DMS 273 treated with DMSO at 0.1 percent for 48 hours (cell line): ENCODE data around the gene GNB1L.

ENCODE experiments used
- DNase-seq: peaks from one replicate; lab custom pipeline; 2025; lab: John Stamatoyannopoulos, UW

The GNB1L gene

GRCh38 chr22:19854778-19855503 is at the start of gene GNB1L, which contains the start of gene RTL10:
GNB1L (minus strand) TSS chr22:19854874; CDS start chr22:19821355, 33,519 bp downstream.
RTL10 (minus strand) TSS chr22:19854874; CDS start chr22:19852261, 2,613 bp downstream.
- peak; percentile 60 for DNase-seq

GRCh38 chr22:19904174-19904856 is 49.6 kb upstream of the GNB1L start:
- DNase-seq: no peak

- no peak for DNase-seq
Observed at GRCh38 chr22:19903513-19903912, 48.8 kb upstream of the GNB1L start.

- no peak for DNase-seq
Observed at GRCh38 chr22:19903031-19903430, 48.4 kb upstream of the GNB1L start.

GRCh38 chr22:19902245-19902715 is 47.6 kb upstream of the GNB1L start:
- DNase-seq: peak; percentile 4

GRCh38 chr22:19901577-19902244 is 47.0 kb upstream of the GNB1L start:
- DNase-seq: no peak

GRCh38 chr22:19900707-19901436 is 46.2 kb upstream of the GNB1L start:
- no peak for DNase-seq

- DNase-seq: no peak
Observed at GRCh38 chr22:19898831-19899567, 44.3 kb upstream of the GNB1L start.

- DNase-seq: no peak
Observed at GRCh38 chr22:19898145-19898544, 43.5 kb upstream of the GNB1L start.

- no peak for DNase-seq
Observed at GRCh38 chr22:19897726-19898125, 43.1 kb upstream of the GNB1L start.

GRCh38 chr22:19896665-19897355 is 42.1 kb upstream of the GNB1L start:
- DNase-seq: no peak

GRCh38 chr22:19895160-19895849 is 40.6 kb upstream of the GNB1L start:
- no peak for DNase-seq

- no peak for DNase-seq
Observed at GRCh38 chr22:19893363-19893762, 38.7 kb upstream of the GNB1L start.

- DNase-seq: no peak
Observed at GRCh38 chr22:19892925-19893324, 38.3 kb upstream of the GNB1L start.

- no peak for DNase-seq
Observed at GRCh38 chr22:19892257-19892879, 37.7 kb upstream of the GNB1L start.

- no peak for DNase-seq
Observed at GRCh38 chr22:19891317-19892256, 36.9 kb upstream of the GNB1L start.

- DNase-seq: no peak
Observed at GRCh38 chr22:19890502-19891316, 36.0 kb upstream of the GNB1L start.

GRCh38 chr22:19889951-19890350 is 35.3 kb upstream of the GNB1L start:
- DNase-seq: no peak
